ENCODE results near the gene ARPC2.

The ARPC2 gene

DNA sequence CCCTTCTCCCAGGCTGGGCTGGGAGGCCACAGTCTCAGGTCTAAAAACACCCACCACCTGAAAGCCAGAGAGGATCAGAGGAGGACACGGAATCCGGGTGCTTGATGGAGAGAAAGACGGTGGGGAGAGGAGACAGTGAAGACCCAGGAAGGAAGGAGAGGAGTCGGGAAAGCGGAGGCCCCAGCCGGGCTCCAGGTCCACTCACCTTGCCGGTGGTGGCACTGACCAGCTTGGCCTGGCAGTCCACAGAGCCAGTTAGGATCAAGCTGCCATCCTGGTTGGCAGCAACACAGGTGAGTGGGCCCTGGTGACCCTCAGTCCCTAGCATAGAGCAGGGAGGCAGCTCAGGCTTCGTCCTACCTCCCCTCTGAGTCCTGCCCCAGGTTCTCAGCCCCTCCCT lies 48.6 kb downstream of the ARPC2 start:
- H3K27ac ChIP-seq: no peak overlapping the region
- TF ChIP-seq ZFX (IDR thresholded peaks at IDR 0.05): no peak
- TF ChIP-seq, protein P1, sequence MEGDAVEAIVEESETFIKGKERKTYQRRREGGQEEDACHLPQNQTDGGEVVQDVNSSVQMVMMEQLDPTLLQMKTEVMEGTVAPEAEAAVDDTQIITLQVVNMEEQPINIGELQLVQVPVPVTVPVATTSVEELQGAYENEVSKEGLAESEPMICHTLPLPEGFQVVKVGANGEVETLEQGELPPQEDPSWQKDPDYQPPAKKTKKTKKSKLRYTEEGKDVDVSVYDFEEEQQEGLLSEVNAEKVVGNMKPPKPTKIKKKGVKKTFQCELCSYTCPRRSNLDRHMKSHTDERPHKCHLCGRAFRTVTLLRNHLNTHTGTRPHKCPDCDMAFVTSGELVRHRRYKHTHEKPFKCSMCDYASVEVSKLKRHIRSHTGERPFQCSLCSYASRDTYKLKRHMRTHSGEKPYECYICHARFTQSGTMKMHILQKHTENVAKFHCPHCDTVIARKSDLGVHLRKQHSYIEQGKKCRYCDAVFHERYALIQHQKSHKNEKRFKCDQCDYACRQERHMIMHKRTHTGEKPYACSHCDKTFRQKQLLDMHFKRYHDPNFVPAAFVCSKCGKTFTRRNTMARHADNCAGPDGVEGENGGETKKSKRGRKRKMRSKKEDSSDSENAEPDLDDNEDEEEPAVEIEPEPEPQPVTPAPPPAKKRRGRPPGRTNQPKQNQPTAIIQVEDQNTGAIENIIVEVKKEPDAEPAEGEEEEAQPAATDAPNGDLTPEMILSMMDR (conservative IDR thresholded peaks at IDR 0.05): no peak

DNA sequence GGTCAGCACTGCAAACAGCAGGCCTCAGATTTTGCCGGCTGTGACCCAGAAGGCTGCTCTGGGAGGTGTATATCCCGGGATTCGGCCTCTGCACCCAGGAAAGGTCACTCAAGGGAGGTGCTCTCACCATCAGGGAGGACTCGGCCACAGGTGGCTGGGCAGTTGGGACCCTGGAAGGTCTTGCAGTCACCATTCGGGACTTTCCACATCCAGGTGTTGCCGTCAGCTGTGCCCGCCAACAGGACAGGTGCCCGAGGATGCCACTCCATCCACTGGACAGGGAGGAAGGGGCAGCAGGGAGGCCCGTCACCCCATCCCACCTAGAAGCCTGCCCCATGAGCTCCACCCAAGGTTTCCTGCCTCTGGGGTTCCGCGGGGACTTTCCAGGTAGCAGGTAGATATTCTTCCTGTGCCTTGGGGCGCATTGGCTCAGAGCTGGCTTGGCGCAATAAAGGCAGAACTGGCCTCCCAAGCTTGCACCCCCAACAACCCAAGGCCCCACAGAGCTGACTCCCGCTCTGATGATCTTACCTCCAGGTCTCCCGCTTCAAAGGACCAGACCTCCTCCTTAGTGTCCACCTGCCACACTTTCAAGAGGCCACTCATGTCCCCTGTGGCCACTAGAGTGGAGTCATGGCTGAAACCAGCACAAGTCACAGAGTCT lies 49.5 kb downstream of the ARPC2 start:
- TF ChIP-seq, protein P1 (conservative IDR thresholded peaks at IDR 0.05): no peak
- no peak for TF ChIP-seq ZFX (IDR thresholded peaks at IDR 0.05)
- no peak overlapping the region for H3K27ac ChIP-seq

DNA sequence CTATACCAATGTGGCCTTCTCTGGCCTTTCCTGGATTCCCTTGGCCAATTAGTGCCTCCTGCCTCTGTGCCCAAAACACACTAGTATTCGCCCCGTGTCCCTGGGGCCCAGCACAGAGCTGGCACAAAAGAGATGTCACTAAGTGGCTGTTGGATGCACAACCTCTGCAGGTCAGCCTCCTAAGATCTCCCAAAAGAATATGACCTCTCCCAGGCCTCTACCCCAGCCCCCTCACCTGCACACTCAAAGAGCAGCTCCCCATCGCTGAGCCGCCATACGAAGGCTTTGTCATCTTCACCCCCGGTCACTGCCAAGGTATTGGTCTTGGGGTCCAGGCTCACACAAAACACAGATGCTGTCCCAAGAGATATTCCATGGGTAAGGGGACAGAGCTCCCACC lies 50.3 kb downstream of the ARPC2 start:
- TF ChIP-seq, protein P1 (conservative IDR thresholded peaks at IDR 0.05): no peak
- no peak for TF ChIP-seq ZFX (IDR thresholded peaks at IDR 0.05)
- H3K27ac ChIP-seq: no peak overlapping the region

DNA sequence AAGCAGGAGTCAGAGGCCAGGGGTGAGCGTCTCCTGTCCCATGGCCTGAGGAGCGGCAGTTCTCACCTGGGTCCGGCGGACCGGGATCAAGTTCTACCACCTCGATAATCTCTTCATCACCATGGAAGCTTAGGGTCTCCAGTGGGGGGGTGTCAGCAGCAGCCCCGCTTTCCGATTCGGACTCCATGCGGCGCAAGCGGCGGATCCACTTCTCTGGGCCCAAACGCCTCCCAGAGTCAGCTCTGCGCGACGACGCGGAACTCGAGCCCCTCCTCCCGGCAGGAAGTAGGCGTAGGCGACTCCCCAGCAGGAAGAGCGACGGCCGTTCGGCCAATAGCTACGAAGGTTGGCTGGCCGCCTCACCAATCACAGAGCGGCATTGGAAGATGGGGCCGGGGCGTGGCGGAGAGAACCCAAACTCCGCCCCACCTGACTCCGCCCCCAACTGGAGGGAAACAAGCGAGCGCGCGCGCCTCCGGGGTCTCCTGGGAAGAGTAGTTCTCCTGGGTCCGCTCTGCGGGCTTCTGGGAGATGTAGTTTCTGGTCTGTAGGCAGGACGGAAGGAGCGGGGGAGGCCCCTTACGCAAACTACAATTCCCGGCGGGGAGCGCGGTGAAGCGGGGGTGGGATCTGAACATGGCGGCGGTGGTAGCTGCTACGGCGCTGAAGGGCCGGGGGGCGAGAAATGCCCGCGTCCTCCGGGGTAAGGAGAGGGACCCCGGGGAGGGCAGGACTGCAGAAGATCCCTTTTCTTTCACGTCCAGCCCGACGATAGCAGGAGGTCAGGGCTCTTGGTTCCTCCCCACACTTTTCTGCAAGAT lies 53.1 kb downstream of the ARPC2 start, which contains the start of the genes AAMP and PNKD:
TSS of gene AAMP (minus strand) at position 238 of the 821 bp plus-strand sequence. CDS start at position 187, 51 bp downstream.
TSS of gene PNKD (plus strand) at position 620 of the 821 bp plus-strand sequence. CDS start at position 637, 17 bp downstream.
- peak within 1 kb of the TSS; percentile 84 for H3K27ac ChIP-seq
- TF ChIP-seq ZFX (IDR thresholded peaks at IDR 0.05): peak; percentile 68; the same call in 1 of the 2 replicates
- TF ChIP-seq, protein P1 (conservative IDR thresholded peaks at IDR 0.05): no peak; the same call in 1 of the 2 replicates

DNA sequence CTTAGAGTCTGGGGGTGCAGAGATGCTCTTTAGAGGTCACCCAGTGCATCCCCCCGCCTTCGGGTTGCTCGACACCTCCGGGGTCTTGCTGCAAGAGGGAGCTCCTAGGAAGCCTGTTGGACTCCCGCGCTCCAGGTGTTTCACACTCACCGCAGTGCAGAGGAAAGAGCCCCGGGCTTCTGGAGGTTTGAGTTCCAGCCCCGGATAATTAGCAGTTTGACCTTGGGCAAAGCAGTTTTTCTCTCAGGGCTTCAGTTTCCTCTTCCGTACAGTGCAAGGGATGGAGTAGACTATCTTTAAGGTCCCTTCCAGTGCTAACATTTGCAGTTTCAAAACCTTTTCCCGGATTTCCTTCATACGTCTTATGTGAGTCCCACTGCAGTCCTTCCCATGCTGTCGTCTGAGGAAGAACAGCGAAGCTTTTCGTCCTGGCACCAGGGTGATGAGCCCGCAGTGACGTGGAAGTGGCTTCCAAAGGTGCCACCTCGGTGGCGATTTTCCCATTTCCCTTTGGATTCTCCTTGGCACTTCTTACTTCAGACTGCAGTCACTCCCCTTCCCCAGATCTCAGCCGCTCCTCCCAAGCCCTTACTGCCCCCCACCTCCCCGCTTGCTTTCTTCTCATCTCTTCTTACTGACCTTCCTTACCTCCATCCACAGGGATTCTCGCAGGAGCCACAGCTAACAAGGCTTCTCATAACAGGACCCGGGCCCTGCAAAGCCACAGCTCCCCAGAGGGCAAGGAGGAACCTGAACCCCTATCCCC lies 53.9 kb downstream of the ARPC2 start:
- TF ChIP-seq, protein P1 (conservative IDR thresholded peaks at IDR 0.05): no peak
- TF ChIP-seq ZFX (IDR thresholded peaks at IDR 0.05): no peak
- peak overlapping the region; percentile 84 for H3K27ac ChIP-seq

DNA sequence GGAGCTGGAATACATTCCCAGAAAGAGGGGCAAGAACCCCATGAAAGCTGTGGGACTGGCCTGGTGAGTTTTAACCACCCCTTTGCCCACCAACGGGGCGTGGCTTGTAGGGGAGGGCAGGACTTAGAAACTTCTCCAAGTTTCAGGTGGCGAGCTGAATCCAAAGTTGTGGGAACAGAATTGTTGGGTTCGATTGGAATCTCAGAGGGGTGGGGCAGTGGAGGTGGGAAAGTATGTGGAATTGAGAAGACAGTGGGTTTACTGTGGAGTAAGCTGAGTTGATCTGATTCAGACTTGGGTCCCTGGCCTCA lies 54.5 kb downstream of the ARPC2 start:
- H3K27ac ChIP-seq: peak overlapping the region; percentile 84
- TF ChIP-seq ZFX (IDR thresholded peaks at IDR 0.05): no peak
- TF ChIP-seq, protein P1 (conservative IDR thresholded peaks at IDR 0.05): no peak
